DOHH2 (cell line): ENCODE data around the gene ELOVL5.

ENCODE experiments used
- H3F3A ChIP-seq: fragments of 200-600 bp; sonication (generic), shearing (Covaris generic); 2 replicates; pipeline ENCODE4 v1.6.0; 2016; ENCODE audit warnings: antibody characterized with exemption, mild to moderate bottlenecking; ENCODE audit not compliant: control insufficient read depth, insufficient read depth
- H3K27ac ChIP-seq: fragments of 200-600 bp; sonication (generic); 2 replicates; pipeline ENCODE4 v1.5.1; 2014; ENCODE audit warnings: low read depth, mild to moderate bottlenecking, low read length, moderate library complexity
- H3K27me3 ChIP-seq: fragments of 200-600 bp; sonication (generic); 2 replicates; pipeline ENCODE4 v1.6.1; 2014; ENCODE audit warnings: mild to moderate bottlenecking, low read length, mixed read lengths; ENCODE audit not compliant: control insufficient read depth
- H3K36me3 ChIP-seq: fragments of 200-600 bp; sonication (generic); 2 replicates; pipeline ENCODE4 v1.6.1; 2014; ENCODE audit warnings: mild to moderate bottlenecking, low read length, moderate library complexity, mixed read lengths; ENCODE audit not compliant: control insufficient read depth
- H3K4me1 ChIP-seq: fragments of 200-600 bp; sonication (generic); 2 replicates; pipeline ENCODE4 v1.6.1; 2014; ENCODE audit warnings: mild to moderate bottlenecking, low read length, mixed read lengths; ENCODE audit not compliant: control insufficient read depth
- H3K4me2 ChIP-seq: fragments of 200-600 bp; sonication (generic); 2 replicates; pipeline ENCODE4 v1.6.0; 2014; ENCODE audit warnings: mild to moderate bottlenecking, low read length, moderate library complexity
- H3K4me3 ChIP-seq: fragments of 200-600 bp; sonication (generic); 2 replicates; pipeline ENCODE4 v1.5.1; 2014; ENCODE audit warnings: mild to moderate bottlenecking, low read length, mixed read lengths
- H3K79me2 ChIP-seq: fragments of 200-600 bp; sonication (generic); 2 replicates; pipeline ENCODE4 v1.6.1; 2014; ENCODE audit warnings: mild to moderate bottlenecking, low read length, mixed read lengths; ENCODE audit not compliant: control insufficient read depth
- H3K9me2 ChIP-seq: fragments of 200-600 bp; sonication (generic); replicated peaks from 2 replicates; pipeline ENCODE4 v1.6.1; 2014; ENCODE audit warnings: mild to moderate bottlenecking, low read length, mixed read lengths; ENCODE audit not compliant: control insufficient read depth
- H3K9me3 ChIP-seq: fragments of 200-600 bp; sonication (generic); 2 replicates; pipeline ENCODE4 v1.6.1; 2014; ENCODE audit warnings: antibody characterized with exemption, low read length, mixed read lengths; ENCODE audit not compliant: control insufficient read depth, insufficient read depth
- H4K20me1 ChIP-seq: fragments of 200-600 bp; sonication (generic); 2 replicates; pipeline ENCODE4 v1.6.0; 2014; ENCODE audit warnings: low read depth, mild to moderate bottlenecking, antibody characterized with exemption, low read length, moderate library complexity; ENCODE audit not compliant: control insufficient read depth, insufficient read depth
- CTCF ChIP-seq: fragments of 200-600 bp; sonication (generic); IDR thresholded peaks from one replicate; pipeline ENCODE4 v1.5.1; 2014; ENCODE audit warnings: antibody characterized with exemption, mild to moderate bottlenecking, low read depth, low read length; ENCODE audit not compliant: poor library complexity, severe bottlenecking
- EZH2phosphoT487 ChIP-seq: fragments of 200-600 bp; sonication (generic); IDR thresholded peaks from 2 replicates; pipeline ENCODE4 v1.6.1; 2017; ENCODE audit warnings: borderline replicate concordance, mild to moderate bottlenecking, antibody characterized with exemption, low read length, moderate library complexity, mixed read lengths

Gene ELOVL5

DNA sequence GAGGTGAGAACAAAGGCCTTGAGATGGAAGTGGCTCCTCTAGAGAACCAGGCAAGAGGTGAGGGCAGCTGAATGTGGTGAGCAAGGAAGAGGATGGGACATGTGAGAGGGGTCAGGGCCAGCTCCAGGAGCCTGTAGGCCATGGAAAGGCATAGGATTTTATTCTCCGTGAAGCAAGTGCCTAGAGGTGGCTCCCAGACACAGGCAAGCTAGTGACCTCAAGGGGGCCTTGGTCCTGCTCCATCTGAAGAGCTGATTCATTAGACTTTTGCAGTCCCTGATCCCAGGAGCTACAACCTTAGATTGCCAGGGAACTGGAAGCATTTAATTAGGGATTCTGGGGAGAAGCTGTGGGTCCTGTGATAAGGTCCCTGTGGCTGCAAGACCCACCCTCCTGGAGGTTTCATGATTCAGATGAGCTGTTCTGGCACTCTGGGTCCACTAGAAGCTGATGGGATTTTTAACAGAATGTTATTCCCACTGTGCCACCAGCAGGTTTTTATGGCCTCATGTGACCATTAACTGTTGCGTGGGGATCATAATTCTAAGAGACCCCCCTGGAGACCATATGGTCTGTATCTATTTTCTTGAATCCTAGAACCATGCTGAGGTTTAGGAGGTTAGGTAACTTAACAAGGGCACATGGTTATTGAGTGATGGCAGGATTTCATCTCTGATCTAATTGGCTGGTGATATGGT, 90.5 kb downstream of the ELOVL5 start:
- no peak overlapping the region for H3K4me2 ChIP-seq

DNA sequence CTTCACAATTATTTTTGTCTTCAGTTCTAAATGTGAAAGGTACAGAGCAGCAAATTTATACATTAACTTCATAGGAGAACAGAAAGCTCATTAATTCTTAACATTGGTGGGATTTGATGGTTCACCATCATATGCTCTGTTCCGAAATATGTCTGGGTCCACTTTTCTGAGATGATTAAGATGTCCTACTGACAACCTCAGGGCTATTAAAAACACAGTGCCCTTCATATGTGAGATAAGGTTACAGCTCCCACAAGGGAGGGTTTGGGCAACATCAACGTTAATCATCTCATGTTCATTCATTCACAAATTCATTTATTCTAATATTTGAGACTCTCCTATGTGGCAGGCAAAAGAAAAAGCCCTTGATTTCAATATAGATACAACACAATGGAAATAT, 91.2 kb downstream of the ELOVL5 start:
- Histone ChIP-seq H4K20me1 (0 out of 2 replicates have a peak, but pooled peaks cover 6% of the 10 kb centered on the region), H3K9me2 (no peaks in the 10 kb centered on the region), H3K4me3 (no peak overlapping the region), H3K36me3 (peaks cover 30% of the 10 kb centered on the region), H3K27ac (no peak overlapping the region), H3K79me2 (no peaks in the 10 kb centered on the region), H3K4me1 (no peaks in the 10 kb centered on the region), H3F3A (no peaks in the 10 kb centered on the region), H3K9me3 (no peaks in the 10 kb centered on the region), H3K27me3 (peaks cover under 1% of the 10 kb centered on the region), H3K4me2 (no peak overlapping the region)
- TF ChIP-seq EZH2phosphoT487, result no peak
- no peak for TF ChIP-seq CTCF

More for the DNA sequence above, 90.5 kb downstream of the ELOVL5 start:
- Histone ChIP-seq H3K79me2 (no peaks in the 10 kb centered on the region), H3K27ac (no peak overlapping the region), H3K9me3 (no peaks in the 10 kb centered on the region), H3K27me3 (no peaks in the 10 kb centered on the region), H3K4me3 (no peak overlapping the region), H3K4me1 (no peaks in the 10 kb centered on the region), H3K9me2 (no peaks in the 10 kb centered on the region), H3F3A (no peaks in the 10 kb centered on the region), H4K20me1 (0 out of 2 replicates have a peak, but pooled peaks cover 6% of the 10 kb centered on the region), H3K36me3 (peaks cover 31% of the 10 kb centered on the region)
- TF ChIP-seq CTCF (no peak), EZH2phosphoT487 (no peak)

DNA sequence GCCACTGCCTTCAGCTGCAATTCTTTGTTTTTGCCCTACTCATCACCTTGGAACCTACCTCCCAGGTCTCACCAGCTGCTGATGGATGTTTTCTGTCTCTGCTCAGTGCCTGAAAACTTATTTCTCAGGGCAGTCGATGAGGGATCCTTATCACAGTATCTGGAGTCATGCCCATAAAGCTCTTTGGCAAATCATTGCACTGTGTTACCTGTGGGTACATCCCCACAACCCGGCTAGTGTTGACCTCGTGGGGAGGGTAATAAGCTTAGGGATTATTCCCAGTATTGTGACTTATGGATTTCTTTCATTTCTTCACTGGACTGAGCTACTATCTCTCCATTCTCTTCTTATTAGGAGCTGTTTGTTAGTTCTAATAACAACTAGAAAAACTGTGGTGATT, 91.7 kb downstream of the ELOVL5 start:
- Histone ChIP-seq H3K27me3 (peaks cover 5% of the 10 kb centered on the region), H3K27ac (no peak overlapping the region), H3K9me3 (no peaks in the 10 kb centered on the region), H3F3A (no peaks in the 10 kb centered on the region), H3K36me3 (peaks cover 25% of the 10 kb centered on the region), H4K20me1 (0 out of 2 replicates have a peak, but pooled peaks cover 6% of the 10 kb centered on the region), H3K4me1 (no peaks in the 10 kb centered on the region), H3K79me2 (no peaks in the 10 kb centered on the region), H3K4me2 (no peak overlapping the region), H3K9me2 (no peaks in the 10 kb centered on the region), H3K4me3 (no peak overlapping the region)
- TF ChIP-seq CTCF (no peak), EZH2phosphoT487 (no peak)
